Stimulated activated CD4-positive, alpha-beta T cell treated with anti-CD3 and anti-CD28 coated beads, Interleukin-12 subunit alpha, Interleukin-12 subunit beta, amount 100 ng/mL, for 4 hours (primary cell): Measurements from ENCODE around the gene IER3.

Source experiments
- DNase-seq: peaks from one replicate; pipeline ENCODE4 v3.0.0-alpha.2; 2020

The IER3 gene, protein sequence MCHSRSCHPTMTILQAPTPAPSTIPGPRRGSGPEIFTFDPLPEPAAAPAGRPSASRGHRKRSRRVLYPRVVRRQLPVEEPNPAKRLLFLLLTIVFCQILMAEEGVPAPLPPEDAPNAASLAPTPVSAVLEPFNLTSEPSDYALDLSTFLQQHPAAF

DNA sequence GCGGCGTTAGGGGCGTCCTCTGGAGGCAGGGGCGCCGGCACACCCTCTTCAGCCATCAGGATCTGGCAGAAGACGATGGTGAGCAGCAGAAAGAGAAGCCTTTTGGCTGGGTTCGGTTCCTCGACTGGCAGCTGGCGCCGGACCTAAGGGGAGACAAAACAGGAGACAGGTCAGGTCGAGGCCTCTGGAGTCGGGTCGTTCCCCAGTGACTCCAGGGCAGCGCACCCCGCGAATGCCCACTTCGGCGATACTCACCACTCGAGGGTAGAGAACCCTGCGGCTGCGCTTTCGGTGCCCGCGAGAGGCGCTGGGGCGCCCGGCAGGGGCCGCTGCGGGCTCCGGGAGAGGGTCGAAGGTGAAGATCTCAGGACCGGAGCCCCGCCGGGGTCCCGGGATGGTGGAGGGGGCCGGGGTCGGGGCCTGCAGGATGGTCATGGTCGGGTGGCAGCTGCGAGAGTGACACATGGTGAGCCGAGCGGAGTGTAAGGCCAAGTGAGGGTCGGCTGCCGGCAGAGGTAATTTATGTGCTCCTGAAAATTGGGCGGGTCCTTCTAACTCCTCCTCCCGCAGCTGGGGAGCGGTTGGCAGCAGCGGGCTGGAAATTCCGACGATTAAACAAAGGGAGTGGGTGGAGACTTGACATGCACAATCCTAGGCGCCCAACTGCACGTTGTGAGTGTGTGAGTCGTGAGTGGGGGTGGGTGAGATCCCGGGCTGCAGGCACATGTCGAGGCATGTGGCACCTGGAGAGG is at the start of gene IER3:
TSS of gene IER3 (minus strand) at position 494 of the 752 bp plus-strand sequence. CDS start at position 465, 29 bp downstream.
- peak; percentile 88 for DNase-seq

DNA sequence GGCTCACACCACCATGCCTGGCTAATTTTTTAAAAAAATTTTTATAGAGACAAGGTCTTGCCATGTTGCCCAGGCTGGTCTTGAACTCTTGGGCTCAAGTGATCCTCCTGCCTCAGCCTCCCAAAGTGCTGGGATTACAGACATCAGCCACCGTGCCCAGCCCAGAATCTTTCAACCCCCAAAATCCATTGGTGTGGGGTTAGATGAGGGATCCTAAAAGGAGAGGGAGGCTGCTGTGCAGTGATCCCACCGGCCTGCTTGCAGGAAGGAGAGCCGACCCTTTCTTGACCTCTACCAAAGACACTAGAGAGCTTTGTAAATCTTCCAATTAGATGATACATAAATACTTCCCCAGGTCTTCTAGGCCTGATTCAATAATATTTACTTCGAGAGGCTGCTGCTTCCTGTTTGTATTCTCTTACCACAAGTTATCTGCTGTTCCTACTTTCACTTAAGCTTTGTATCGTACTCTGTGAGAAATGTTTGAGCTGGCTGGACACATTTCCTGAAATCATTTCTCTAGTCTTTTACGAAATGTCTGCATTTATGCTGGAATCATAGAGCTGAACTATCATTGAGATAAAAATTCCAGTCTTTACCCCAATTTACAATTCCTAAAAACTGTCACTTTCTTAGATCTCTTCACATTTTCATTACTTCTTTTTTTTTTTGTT is 49.3 kb upstream of the IER3 start:
- DNase-seq, result no peak

DNA sequence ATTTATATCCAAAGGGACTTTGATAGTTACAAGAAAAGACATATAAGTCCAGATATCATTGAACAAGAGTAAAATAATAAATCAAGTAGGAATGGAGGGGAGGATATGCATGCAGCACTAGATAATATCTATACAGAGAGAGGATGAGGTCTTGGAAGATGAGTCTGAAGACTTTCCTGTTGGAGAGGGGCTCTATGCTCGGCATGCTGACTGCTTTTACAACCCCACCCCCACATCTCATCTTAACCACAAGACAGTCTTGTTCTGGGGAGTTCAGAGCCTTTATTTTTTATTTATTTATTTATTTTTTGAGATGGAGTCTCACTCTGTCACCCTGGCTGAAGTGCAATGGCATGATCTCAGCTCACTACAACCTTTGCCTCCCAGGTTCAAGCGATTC is 48.4 kb upstream of the IER3 start:
- DNase-seq, result no peak

DNA sequence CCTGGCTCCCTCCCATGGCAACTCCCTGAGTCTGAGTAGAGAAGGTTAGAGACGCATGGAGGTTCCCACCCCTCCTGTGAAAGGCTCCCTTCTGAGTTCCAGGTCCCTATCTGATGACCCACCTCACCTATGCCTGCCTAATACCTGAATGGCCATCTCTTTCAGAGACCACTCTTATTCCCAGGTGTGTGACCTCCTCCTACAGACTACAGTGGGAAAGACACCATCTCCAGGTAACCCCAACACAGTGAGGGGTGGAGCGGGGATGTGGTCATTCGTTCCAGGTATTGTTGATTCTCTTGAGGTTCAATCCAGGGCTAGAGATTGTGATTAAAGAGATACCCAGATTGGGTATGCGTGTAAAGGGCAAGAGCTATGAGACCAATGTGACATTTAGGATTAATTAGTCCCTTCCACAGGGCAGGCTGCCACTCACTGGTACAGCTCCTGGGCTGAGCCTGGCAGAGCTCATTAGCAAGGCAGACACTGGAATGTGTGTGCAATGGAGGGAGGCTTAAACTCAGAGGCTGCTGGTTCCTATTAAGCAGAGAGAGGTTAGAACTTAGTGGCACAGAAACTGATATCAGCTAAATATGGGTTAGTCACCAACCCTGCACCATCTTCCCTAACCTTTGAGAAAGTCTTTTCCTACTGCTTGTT is 46.5 kb upstream of the IER3 start:
- DNase-seq, result no peak

DNA sequence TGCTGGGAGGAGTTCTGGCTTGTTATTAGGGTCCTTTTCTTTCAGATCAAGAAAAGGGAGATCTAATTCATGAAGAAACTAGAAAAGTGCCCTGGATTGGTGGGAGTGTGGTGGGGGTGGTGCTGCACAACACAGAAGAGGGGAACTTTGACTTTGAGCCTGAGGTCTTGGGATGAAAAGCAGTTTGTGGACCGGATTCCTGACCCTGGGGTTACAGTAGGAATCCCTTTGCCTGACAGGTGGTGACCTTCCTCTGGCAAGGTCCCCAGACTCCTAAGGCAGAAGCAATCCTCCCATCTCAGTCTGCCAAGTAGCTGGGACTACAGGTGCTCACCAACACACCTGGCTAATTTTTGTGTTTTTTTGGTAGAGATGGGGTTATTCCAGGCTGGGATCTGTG is 45.3 kb upstream of the IER3 start:
- DNase-seq, result no peak

DNA sequence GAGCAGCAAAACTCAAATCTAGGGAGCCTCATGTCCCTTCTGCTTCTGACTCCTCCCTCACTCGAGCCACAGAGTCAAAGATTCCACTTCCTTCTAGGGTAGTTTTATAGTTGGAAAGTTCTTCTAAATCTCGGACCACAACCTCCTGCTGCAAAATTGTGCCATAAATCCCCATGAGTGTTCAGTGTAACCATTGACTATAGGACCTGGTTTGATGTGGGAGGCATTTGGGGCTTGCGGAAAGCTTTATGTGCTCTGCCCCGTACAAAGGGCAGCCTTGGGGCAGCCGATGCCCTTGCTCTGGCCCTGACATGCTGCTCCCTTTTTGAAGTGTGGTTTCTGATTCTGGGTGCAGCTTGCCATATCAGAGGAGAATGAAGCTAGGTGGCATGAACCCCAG is 43.6 kb upstream of the IER3 start:
- DNase-seq, result no peak

DNA sequence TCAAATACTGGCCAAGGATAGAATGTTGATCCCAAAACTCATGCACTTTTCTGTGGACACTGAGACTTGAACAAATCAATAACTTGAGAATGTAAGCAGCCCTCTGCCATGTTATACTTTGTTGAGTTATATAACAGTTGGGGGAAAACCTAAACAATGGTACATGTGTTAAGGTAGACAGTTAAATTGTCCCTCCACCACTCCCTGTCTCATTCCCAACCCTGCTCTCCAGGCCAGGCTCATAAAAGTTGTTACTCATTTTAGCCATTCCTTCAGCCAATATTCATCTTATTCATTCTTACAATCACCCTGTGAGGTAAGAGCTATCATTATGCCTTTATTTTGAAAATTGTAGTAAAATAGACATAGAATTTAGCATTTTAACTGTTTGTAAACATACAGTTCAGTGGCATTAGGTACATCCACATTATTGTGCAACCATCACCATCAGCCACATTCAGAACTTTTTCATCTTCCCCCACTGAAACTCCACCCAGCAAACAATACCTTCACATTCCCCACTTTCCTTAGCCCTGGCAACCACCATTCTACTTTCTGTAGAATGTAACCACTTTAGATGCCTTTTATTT is 38.2 kb upstream of the IER3 start:
- DNase-seq, result no peak

DNA sequence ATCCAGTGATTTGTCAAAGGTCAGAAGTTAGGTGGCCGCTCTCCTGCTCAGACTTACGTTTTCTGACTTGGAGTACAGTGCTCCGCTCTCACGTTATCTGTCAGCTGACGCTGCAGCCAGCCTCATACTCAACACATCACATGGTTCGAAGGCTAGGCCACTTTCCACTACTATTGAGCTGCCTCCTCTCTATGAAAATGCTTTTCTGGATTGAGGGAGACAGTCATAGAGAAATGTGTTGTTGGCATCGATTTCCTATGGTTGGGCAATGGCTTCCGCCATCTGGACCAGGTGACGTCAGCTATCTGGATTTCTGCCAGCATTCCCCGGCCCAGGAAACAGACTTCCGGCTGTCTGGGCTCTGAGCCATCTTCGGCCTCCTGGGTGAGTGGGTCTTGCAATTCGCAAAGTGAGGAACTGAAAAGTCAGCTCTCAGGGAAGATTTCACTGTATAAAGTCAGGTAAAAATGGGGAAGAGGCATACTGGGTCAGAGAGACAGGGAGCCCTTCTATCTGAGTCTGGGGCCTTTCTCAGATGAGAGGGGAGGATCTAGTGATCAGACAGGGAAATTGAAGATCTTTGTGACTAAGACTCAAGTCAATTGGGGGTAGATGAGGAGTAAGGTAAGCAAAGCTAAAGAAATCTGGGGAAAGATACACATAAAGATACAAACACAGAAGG is 37.5 kb upstream of the IER3 start:
- DNase-seq, result peak; percentile 30

DNA sequence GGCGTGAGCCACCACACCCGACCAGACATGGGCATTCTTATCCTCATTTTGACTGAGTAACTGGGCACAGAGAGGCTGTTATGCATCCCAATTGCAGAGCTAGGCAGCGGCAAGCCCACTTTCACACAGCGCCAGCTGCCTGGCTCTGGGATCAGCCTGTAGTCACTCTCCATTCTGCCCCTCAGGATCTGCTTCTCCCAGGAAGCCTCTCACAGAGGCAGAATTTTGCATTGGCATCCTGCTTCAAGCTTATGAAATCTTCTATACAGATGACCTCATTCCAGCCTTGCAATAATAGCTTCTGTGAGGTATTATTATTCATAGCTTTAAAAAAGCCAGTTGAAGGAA is 37.0 kb upstream of the IER3 start:
- no peak for DNase-seq

DNA sequence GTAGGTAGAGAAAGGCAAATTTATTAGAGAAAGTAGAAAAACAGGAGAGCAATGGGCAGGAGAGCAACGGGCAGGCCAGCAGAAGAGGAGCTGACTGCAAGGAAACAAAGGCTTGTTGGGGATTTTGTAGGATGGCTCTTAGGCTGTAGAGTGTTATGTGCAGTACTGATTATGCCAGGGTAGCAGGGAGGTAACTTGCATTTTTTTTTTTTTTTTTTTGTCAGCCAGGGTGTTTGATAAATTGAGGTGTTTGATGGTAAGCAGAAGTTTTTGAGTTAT is 36.2 kb upstream of the IER3 start:
- DNase-seq, result no peak

DNA sequence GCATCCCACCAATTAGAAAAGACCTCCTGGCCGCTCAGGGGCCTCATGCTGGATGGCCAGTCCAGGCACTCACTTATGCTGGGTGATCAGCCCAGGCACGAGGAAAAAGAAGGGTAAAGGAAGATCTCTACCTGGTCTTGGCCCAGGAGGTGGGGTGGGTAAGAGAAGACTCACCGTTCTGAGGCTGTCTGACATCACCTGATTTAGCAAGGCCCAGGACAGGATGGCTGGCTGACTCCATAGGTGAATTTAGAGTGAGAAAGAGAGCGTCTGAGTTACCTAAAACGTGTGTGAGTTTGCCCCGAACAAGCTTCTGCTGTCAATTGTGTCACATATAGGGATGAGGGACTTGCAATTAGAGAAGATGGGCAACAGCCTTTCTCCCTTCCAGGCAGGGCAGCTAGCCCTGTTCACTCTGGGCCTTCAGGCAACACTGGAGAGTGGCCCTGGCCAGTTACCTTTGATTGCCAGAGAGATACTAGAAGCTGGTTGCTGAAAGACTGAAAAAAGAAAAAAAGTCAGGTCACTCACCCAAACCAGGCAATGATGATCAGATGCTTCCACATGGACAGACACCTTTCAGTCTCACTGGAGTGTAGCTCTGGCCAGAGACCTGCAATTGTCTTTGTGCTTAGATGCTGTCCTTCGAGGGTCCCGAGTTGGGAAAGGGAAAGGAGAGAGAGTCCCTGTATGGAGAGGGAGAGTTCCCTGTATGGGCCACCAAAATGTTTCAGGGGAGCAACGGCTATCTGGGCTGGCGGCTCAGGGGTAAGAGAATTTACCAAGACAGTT is 35.7 kb upstream of the IER3 start:
- DNase-seq, result no peak

DNA sequence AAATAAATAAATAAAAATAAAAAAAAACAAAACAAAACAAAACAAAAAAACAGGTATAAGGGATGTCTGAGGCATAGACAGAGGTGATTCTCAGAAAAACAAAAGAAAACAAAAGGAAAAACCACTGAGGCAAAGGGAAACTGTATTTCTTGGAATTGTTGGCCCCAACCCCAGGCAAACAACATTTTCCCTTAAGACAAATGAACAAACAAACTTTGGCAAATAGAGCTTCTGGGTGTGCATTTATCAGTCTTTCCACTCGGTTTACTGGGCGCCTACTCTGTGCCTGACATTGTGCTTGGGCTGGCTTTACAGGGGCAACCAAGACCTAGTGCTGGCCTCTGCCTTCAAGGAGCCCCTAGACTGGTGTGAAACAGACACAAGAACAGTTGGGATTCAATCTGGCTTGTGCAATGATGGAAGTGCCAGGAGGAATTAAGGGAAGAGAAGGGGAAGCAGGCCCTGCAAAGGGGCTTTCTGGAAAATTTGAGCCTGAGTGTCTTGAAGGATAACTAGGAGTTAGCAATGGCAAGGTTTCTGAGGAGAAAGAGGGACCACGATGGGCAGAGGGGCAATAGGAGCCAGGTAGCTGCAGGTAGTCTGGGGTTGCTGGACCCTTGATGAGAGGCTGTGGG is 33.8 kb upstream of the IER3 start:
- no peak for DNase-seq

DNA sequence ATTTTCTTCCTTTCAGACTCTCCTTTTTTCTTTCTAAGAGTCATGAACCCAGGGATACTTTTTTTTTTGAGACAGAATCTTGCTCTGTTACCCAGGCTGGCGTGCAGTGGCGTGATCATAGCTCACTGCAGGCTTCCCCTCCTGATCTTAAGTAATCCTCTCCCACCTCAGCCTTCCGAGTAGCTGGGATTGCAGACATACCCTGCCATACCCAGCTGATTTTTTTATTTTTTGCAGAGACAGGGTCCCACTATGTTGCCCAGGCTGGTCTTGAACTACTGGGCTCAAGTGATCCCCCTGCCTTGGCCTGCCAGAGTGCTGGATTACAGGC is 32.8 kb upstream of the IER3 start:
- DNase-seq, result no peak

DNA sequence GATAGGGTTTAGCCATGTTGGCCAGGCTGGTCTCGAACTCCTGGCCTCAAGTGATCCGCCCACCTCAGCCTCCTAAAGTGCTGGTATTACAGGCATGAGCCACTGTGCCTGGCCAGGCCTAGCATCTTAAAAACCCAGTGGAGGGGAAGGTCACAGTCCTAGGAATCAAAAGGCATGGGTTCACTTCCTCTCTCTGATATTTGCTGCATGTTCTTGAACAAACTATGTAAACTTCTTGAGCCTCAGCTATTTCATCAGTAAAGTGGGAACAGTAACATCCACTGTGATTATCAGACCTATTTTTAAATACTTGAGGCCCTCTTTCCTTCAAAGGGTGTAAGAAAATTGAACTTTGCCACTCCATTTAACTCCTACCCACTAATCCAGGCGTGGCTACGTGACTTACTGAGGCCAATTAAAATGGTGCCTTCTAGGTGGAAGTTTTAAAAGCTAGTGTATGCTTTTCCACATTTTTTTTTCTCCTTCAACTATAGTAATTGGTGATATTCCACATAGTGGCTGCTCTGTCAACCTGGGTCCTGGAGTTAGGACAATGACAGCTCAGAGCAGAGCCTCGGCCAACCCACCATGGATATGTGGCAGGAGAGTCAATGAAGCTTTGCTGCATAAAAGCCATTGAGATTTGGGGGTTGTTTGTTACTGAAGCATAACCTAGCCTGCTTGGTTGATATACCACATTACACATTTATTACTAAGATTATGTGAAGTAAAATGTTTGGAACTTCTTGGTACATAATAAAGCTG is 32.2 kb upstream of the IER3 start:
- DNase-seq, result no peak

DNA sequence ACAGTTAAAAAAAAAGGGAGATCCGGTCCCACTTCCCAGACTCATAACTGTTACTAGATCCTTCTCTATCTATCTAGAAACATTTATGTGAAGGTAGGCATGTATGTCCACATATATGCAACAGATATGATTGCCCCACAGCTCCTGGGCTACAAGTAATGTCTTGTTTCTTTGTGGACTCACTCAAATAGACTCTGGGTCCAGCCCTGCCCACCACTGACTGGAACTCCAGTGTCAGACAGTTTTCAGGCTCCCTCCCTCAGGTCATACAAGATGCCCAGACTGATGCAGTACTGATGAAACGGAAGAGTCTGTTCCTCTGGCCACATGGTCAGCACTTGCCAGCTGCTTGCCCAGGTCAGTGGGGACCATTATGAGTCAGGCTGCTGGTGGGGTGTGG is 30.8 kb upstream of the IER3 start:
- no peak for DNase-seq

DNA sequence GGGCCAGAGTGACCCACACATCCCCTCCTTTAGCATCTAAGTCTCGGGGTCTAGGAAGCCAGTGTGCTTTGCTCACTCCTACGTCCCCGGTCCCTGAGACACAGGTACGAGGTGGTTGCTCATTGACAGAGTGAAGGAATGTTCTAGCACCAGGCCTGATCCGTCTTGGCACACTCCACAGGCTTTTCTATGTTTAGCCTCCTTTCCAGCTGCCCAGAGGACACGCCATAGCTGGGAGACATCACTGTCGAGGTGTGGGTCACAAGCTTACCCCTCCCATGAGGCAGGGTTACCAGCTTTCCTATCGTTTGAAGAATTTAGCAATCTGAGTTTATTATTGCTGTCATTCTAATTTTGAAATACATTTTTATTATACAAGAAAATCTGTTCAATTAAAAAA is 30.4 kb upstream of the IER3 start:
- DNase-seq, result no peak

DNA sequence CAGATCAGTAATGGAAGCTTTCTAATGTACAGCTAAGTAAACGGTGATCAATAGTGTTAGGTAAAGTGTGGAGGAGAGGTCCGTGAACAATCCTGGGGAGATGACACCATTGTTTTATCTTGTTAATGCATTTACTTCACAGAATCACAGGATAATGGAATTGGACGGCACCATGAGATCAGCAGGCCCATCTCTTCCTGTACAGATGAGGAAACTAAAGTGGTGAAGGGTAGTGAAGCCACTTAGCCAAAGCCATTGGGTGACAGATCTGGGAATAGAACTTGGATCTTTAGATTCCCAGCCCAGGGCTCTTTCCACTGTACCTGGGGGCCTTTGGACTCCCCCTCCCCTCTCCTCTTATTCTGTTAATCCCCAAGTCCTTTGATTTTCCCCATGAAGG is 26.2 kb upstream of the IER3 start:
- DNase-seq, result no peak

DNA sequence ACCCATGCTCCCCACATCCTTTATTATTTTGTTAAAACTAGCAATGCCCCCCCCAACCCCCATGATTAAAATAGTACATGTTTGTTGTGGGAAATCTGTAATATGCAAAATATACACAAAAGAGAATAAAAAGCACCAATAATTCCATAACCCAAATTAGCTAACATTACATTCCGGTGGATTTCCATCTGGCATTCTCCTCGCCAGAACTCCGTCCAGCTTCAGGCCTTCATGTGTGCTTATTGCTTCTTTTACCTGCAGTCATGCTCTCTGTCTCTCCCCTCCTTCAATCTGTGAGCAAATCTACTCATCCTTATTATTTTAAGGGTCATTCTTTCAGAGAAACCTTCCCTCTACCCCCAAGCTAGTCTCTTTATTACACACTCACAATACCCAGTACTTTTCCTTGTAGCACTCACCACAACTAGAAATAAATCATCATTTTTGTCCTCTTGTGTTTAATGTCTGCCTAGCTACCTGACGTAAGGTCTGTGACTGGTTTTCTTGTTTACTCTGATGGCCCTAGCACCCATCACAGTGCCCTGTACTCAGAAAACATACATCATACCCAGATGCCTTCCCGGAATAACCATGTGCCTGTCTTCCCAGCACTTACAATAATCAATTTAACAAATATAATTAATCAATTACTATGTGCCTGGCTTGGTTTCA is 25.6 kb upstream of the IER3 start:
- DNase-seq, result no peak

DNA sequence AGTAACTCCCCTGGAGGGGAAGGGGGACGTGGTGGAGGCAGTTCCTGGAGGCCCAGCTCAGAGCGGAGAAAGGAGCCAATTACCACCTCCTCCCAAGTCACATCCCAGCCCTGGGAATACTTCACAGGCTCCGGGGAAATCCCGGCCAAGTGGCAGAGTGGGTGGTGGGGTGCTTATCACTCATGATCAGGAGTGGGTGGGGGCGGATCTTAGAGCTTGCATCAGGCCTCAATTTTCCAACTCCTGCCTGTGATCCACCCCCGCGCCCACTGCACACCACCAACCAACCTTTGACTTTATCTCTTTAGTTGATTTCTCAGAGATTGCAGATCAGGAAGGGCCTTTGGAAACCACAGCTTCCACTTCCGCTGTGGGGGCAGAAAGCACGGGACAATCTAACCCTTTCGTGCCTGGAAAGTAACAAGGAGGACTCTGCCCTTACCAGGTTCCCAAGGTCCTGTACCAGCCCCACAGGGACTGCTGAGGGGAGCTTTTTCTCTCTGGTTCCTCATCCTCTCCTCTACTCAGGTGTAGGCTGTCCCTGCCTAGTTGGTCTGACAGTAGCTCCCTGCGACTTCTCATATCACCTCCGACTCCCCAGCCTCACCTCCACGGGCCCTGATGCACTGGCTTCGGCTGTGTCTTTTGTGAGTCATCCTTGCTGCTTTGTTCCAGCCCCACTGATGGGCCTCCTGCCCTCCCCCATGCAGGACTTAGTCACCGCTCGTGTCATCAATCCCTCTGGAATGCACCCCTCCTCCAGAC is 24.9 kb upstream of the IER3 start:
- DNase-seq, result peak; percentile 78

DNA sequence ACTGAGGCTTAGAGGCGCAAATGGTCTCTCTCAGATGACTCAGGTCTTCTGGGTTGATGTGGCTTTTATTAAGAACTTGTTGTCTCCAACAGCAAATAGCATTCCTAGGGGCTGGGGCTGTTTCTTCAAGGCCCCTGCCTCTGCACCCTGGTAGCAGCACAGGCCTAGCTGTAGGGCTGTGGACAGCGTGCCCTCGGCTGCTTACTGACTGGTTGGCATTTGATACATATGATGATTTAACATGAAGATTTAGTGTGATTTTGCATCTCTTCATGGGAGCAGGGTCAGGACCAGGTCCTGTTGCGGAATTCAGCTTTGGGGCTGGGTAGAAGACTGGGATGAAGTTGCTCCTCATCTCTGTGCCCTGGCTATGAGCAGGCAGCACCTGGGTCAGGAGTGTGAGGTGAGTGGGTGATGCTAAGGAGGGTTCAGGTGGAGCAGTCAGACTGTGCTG is 24.3 kb upstream of the IER3 start:
- peak; percentile 36 for DNase-seq
